ENCODE results near the gene SPOCK1.

The SPOCK1 gene

GRCh38 chr5:137122558-137122957 is 376.6 kb downstream of the SPOCK1 start:
- Histone ChIP-seq H2AFZ (ENCODE audit: low read depth, low read length) (no peak overlapping the region), H3K4me3 (ENCODE audit: low read depth in 1 of 2, low read length in 2 of 2) (no peak overlapping the region), H3K27ac (ENCODE audit: low read length) (no peak overlapping the region), H3K4me1 (ENCODE audit: insufficient read depth, low read length) (no peaks in the 10 kb centered on the region), H4K20me1 (ENCODE audit: insufficient read depth, low read length) (no peaks in the 10 kb centered on the region), H3K4me2 (ENCODE audit: insufficient read depth, low read length) (no peak overlapping the region), H3K79me2 (ENCODE audit: insufficient read depth, low read length) (no peaks in the 10 kb centered on the region), H3K36me3 (ENCODE audit: insufficient read depth, low read length) (no peaks in the 10 kb centered on the region), H3K27me3 (ENCODE audit: insufficient read depth, low read length, poor library complexity) (peaks cover 6% of the 10 kb centered on the region), H3K9me3 (ENCODE audit: insufficient read depth, low read length, severe bottlenecking) (no peaks in the 10 kb centered on the region), H3K9ac (ENCODE audit: low read depth, low read length) (no peak overlapping the region)
- ATAC-seq (ENCODE audit: insufficient read depth, low read depth) (no peak), DNase-seq (no peak)
- TF ChIP-seq, protein P1, sequence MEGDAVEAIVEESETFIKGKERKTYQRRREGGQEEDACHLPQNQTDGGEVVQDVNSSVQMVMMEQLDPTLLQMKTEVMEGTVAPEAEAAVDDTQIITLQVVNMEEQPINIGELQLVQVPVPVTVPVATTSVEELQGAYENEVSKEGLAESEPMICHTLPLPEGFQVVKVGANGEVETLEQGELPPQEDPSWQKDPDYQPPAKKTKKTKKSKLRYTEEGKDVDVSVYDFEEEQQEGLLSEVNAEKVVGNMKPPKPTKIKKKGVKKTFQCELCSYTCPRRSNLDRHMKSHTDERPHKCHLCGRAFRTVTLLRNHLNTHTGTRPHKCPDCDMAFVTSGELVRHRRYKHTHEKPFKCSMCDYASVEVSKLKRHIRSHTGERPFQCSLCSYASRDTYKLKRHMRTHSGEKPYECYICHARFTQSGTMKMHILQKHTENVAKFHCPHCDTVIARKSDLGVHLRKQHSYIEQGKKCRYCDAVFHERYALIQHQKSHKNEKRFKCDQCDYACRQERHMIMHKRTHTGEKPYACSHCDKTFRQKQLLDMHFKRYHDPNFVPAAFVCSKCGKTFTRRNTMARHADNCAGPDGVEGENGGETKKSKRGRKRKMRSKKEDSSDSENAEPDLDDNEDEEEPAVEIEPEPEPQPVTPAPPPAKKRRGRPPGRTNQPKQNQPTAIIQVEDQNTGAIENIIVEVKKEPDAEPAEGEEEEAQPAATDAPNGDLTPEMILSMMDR (IDR thresholded peaks at IDR 0.05; ENCODE audit: borderline replicate concordance, extremely low read depth, low read length, poor library complexity, severe bottlenecking) = no peak
- TF ChIP-seq EZH2 (IDR thresholded peaks at IDR 0.05; ENCODE audit: borderline replicate concordance, low read depth, low read length, severe bottlenecking) = no peak

DNA sequence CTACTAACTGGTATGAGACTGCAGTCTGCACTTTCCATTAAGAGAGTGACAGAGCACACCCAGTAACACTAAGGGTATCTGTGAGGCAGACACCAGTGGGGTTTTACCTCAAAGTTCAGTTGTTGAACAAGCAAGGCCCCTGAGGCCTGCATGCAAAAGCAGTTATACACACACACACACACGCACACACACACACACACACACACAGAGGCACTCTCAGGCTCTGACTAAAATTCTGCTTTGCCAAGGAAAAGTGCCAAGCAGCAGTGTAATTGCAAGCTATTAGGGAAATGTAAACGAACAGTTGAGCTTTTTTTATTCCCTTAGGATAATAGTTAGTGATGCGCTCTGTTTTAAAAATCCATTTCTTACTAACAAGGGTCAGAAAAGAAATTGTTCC is 377.1 kb downstream of the SPOCK1 start:
- H3K27ac ChIP-seq (ENCODE audit: low read length) = no peak overlapping the region
- H3K4me2 ChIP-seq (ENCODE audit: insufficient read depth, low read length) = no peak overlapping the region
- no peaks in the 10 kb centered on the region for H3K4me1 ChIP-seq (ENCODE audit: insufficient read depth, low read length)
- ATAC-seq (ENCODE audit: insufficient read depth, low read depth) (no peak), DNase-seq (no peak)
- no peaks in the 10 kb centered on the region for H3K9me3 ChIP-seq (ENCODE audit: insufficient read depth, low read length, severe bottlenecking)
- no peaks in the 10 kb centered on the region for H4K20me1 ChIP-seq (ENCODE audit: insufficient read depth, low read length)
- H3K4me3 ChIP-seq (ENCODE audit: low read depth in 1 of 2, low read length in 2 of 2) = no peak overlapping the region
- no peak overlapping the region for H2AFZ ChIP-seq (ENCODE audit: low read depth, low read length)
- no peaks in the 10 kb centered on the region for H3K36me3 ChIP-seq (ENCODE audit: insufficient read depth, low read length)
- peaks cover 6% of the 10 kb centered on the region for H3K27me3 ChIP-seq (ENCODE audit: insufficient read depth, low read length, poor library complexity)
- H3K79me2 ChIP-seq (ENCODE audit: insufficient read depth, low read length) = no peaks in the 10 kb centered on the region
- H3K9ac ChIP-seq (ENCODE audit: low read depth, low read length) = no peak overlapping the region
- TF ChIP-seq, protein P1 (IDR thresholded peaks at IDR 0.05; ENCODE audit: borderline replicate concordance, extremely low read depth, low read length, poor library complexity, severe bottlenecking) = no peak
- TF ChIP-seq EZH2 (IDR thresholded peaks at IDR 0.05; ENCODE audit: borderline replicate concordance, low read depth, low read length, severe bottlenecking) = no peak

DNA sequence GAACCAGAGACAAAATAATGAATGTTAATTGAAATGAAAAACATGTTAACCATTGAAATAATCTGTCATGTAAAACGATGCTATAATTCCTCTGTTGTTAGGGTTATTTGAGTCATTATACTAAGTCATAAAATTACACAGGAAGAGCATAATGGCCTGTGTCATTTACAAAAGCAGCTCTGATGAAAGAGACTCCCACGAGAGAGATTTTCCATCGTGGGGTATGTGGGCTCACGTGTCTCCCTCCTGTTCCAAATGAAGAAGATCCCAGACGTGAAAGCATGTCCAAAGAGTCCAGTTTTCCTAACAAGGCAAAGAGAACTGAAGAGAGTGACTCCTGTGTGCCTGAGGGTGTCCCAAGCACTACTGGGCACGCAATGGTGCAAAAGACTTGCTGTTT is 379.8 kb downstream of the SPOCK1 start:
- H4K20me1 ChIP-seq (ENCODE audit: insufficient read depth, low read length) = no peaks in the 10 kb centered on the region
- no peak overlapping the region for H3K27ac ChIP-seq (ENCODE audit: low read length)
- no peaks in the 10 kb centered on the region for H3K4me1 ChIP-seq (ENCODE audit: insufficient read depth, low read length)
- ATAC-seq (ENCODE audit: insufficient read depth, low read depth) (no peak), DNase-seq (no peak)
- H3K4me2 ChIP-seq (ENCODE audit: insufficient read depth, low read length) = no peak overlapping the region
- no peak overlapping the region for H3K9ac ChIP-seq (ENCODE audit: low read depth, low read length)
- no peaks in the 10 kb centered on the region for H3K9me3 ChIP-seq (ENCODE audit: insufficient read depth, low read length, severe bottlenecking)
- no peaks in the 10 kb centered on the region for H3K36me3 ChIP-seq (ENCODE audit: insufficient read depth, low read length)
- H3K27me3 ChIP-seq (ENCODE audit: insufficient read depth, low read length, poor library complexity) = peaks cover 6% of the 10 kb centered on the region
- no peaks in the 10 kb centered on the region for H3K79me2 ChIP-seq (ENCODE audit: insufficient read depth, low read length)
- H3K4me3 ChIP-seq (ENCODE audit: low read depth in 1 of 2, low read length in 2 of 2) = no peak overlapping the region
- no peak overlapping the region for H2AFZ ChIP-seq (ENCODE audit: low read depth, low read length)
- no peak for TF ChIP-seq EZH2 (IDR thresholded peaks at IDR 0.05; ENCODE audit: borderline replicate concordance, low read depth, low read length, severe bottlenecking)
- TF ChIP-seq, protein P1 (IDR thresholded peaks at IDR 0.05; ENCODE audit: borderline replicate concordance, extremely low read depth, low read length, poor library complexity, severe bottlenecking) = no peak

DNA sequence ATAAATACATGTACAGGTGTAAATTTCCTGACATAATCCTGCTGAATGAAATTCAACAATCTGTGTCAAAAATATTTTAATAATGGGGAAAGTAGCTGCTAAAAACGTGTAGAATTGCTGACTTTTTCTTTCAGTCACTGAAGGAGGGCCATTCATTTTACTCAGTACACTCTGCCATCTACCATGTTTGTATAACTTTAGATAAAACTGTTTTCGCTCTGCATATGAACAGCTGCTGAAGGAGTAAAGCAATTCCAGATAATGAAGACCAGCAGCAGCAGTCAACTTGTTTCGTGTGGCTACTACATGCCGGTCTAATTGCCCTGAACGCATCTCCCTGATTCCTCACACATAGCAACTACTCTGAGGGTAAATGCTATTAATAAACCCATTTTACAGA is 380.5 kb downstream of the SPOCK1 start:
- Histone ChIP-seq H3K9me3 (ENCODE audit: insufficient read depth, low read length, severe bottlenecking) (no peaks in the 10 kb centered on the region), H3K9ac (ENCODE audit: low read depth, low read length) (no peak overlapping the region), H3K4me1 (ENCODE audit: insufficient read depth, low read length) (no peaks in the 10 kb centered on the region), H3K27me3 (ENCODE audit: insufficient read depth, low read length, poor library complexity) (peaks cover 6% of the 10 kb centered on the region), H4K20me1 (ENCODE audit: insufficient read depth, low read length) (no peaks in the 10 kb centered on the region), H3K36me3 (ENCODE audit: insufficient read depth, low read length) (no peaks in the 10 kb centered on the region), H2AFZ (ENCODE audit: low read depth, low read length) (no peak overlapping the region), H3K27ac (ENCODE audit: low read length) (no peak overlapping the region), H3K4me2 (ENCODE audit: insufficient read depth, low read length) (no peak overlapping the region), H3K79me2 (ENCODE audit: insufficient read depth, low read length) (no peaks in the 10 kb centered on the region), H3K4me3 (ENCODE audit: low read depth in 1 of 2, low read length in 2 of 2) (no peak overlapping the region)
- TF ChIP-seq EZH2 (IDR thresholded peaks at IDR 0.05; ENCODE audit: borderline replicate concordance, low read depth, low read length, severe bottlenecking) = no peak
- TF ChIP-seq, protein P1 (IDR thresholded peaks at IDR 0.05; ENCODE audit: borderline replicate concordance, extremely low read depth, low read length, poor library complexity, severe bottlenecking) = no peak
- ATAC-seq (ENCODE audit: insufficient read depth, low read depth) (no peak), DNase-seq (no peak)
